ENCODE data around the gene DNAAF8.

DNAAF8 gene

GRCh38 chr16:4696172-4696904, 38.0 kb upstream of the DNAAF8 start:
- TF ChIP-seq CTCF (conservative IDR thresholded peaks at IDR 0.05; ENCODE audit: low read length) = no peak
- no peak for DNase-seq (ENCODE audit: low read depth)
- no peak overlapping the region for H3K4me3 ChIP-seq (ENCODE audit: low read length)

- TF ChIP-seq CTCF (conservative IDR thresholded peaks at IDR 0.05; ENCODE audit: low read length) = no peak
- no peak for DNase-seq (ENCODE audit: low read depth)
- no peak overlapping the region for H3K4me3 ChIP-seq (ENCODE audit: low read length)
Observed at GRCh38 chr16:4696905-4697847, 37.2 kb upstream of the DNAAF8 start.

- no peak overlapping the region for H3K4me3 ChIP-seq (ENCODE audit: low read length)
- no peak for TF ChIP-seq CTCF (conservative IDR thresholded peaks at IDR 0.05; ENCODE audit: low read length)
- DNase-seq (ENCODE audit: low read depth) = no peak
Observed at GRCh38 chr16:4697848-4698291, 36.5 kb upstream of the DNAAF8 start.

GRCh38 chr16:4698321-4699045, 35.9 kb upstream of the DNAAF8 start:
- no peak for TF ChIP-seq CTCF (conservative IDR thresholded peaks at IDR 0.05; ENCODE audit: low read length)
- no peak for DNase-seq (ENCODE audit: low read depth)
- no peak overlapping the region for H3K4me3 ChIP-seq (ENCODE audit: low read length)

- DNase-seq (ENCODE audit: low read depth) = no peak
- TF ChIP-seq CTCF (conservative IDR thresholded peaks at IDR 0.05; ENCODE audit: low read length) = no peak
- H3K4me3 ChIP-seq (ENCODE audit: low read length) = no peak overlapping the region
Observed at GRCh38 chr16:4699046-4699556, 35.2 kb upstream of the DNAAF8 start.

- TF ChIP-seq CTCF (conservative IDR thresholded peaks at IDR 0.05; ENCODE audit: low read length) = no peak
- no peak for DNase-seq (ENCODE audit: low read depth)
- H3K4me3 ChIP-seq (ENCODE audit: low read length) = no peak overlapping the region
Observed at GRCh38 chr16:4700380-4700996, 33.8 kb upstream of the DNAAF8 start.
